Effector CD8-positive, alpha-beta T cell (primary cell): ENCODE measurements around the gene TBX4.
"Not testable (repeated sequence)": the region's sequence is repeated elsewhere in the genome, so short reads cannot be mapped to it uniquely, and the experiment has no call there.

Experiments
- DNase-seq: peaks from one replicate; lab custom pipeline; 2025; lab: John Stamatoyannopoulos, UW

The TBX4 gene

GRCh38 chr17:61524319-61524718 lies 72.1 kb downstream of the TBX4 start:
- no peak for DNase-seq

GRCh38 chr17:61527441-61527840 lies 75.2 kb downstream of the TBX4 start:
- DNase-seq: not testable (repeated sequence)

GRCh38 chr17:61528171-61528570 lies 75.9 kb downstream of the TBX4 start:
- DNase-seq: no peak

- no peak for DNase-seq
These were observed 79.0 kb downstream of the TBX4 start for GRCh38 chr17:61531223-61531622.

- DNase-seq: no peak
These were observed 80.6 kb downstream of the TBX4 start for GRCh38 chr17:61532826-61533225.

- DNase-seq: no peak
These were observed 81.6 kb downstream of the TBX4 start for GRCh38 chr17:61533797-61534196.

- DNase-seq: no peak
These were observed 82.2 kb downstream of the TBX4 start for GRCh38 chr17:61534414-61534813.
